GM23338 (cell line): Measurements from ENCODE around the gene GNAT1. TPM values are rescaled to one million over a fixed set of nuclear protein-coding genes. Genes with fewer than 3 reads are reported as not detected.
A peak's percentile ranks its signal among the peaks of the same experiment; 100 is the strongest.

Experiments used
- ATAC-seq: fragments of 200-7000 bp; cut with Tn5 transposase; 3 replicates; pipeline ENCODE4 v1.9.1; 2020
- DNase-seq: peaks from one replicate; pipeline ENCODE4 v3.0.0-alpha.2; 2015; ENCODE audit warnings: low spot score
- H2AFZ ChIP-seq: fragments of 200-600 bp; sonication (generic); 2 replicates; pipeline ENCODE4 v1.8.0; 2016; ENCODE audit warnings: antibody characterized with exemption, mild to moderate bottlenecking, moderate library complexity
- H3F3A ChIP-seq: fragments of 200-600 bp; sonication (generic); replicated peaks from 2 replicates; pipeline ENCODE4 v1.8.0; 2017; ENCODE audit warnings: antibody characterized with exemption, mixed run types, low read depth
- H3K27ac ChIP-seq: fragments of 200-600 bp; sonication (generic); 2 replicates; pipeline ENCODE4 v1.6.1; 2016; ENCODE audit warnings: low read depth
- H3K27me3 ChIP-seq: fragments of 200-600 bp; sonication (generic); 2 replicates; pipeline ENCODE4 v1.8.0; 2016; ENCODE audit warnings: mild to moderate bottlenecking, mixed run types, moderate library complexity; ENCODE audit not compliant: insufficient read depth
- H3K36me3 ChIP-seq: fragments of 200-600 bp; sonication (generic); 2 replicates; pipeline ENCODE4 v1.8.0; 2016; ENCODE audit warnings: mild to moderate bottlenecking; ENCODE audit not compliant: insufficient read depth
- H3K4me1 ChIP-seq: fragments of 200-600 bp; sonication (generic); 2 replicates; pipeline ENCODE4 v1.8.0; 2016; ENCODE audit warnings: mild to moderate bottlenecking, moderate library complexity; ENCODE audit not compliant: insufficient read depth
- H3K4me2 ChIP-seq: fragments of 200-600 bp; sonication (generic); 2 replicates; pipeline ENCODE4 v1.7.1; 2017; ENCODE audit warnings: mixed run types
- H3K4me3 ChIP-seq: fragments of 200-600 bp; sonication (generic); 2 replicates; pipeline ENCODE4 v1.6.1; 2016; ENCODE audit warnings: mixed run types
- H3K79me2 ChIP-seq: fragments of 200-600 bp; sonication (generic); replicated peaks from 2 replicates; pipeline ENCODE4 v1.8.0; 2017; ENCODE audit warnings: mild to moderate bottlenecking; ENCODE audit not compliant: insufficient read depth
- H3K9me2 ChIP-seq: fragments of 200-600 bp; sonication (generic); 2 replicates; pipeline ENCODE4 v1.8.0; 2017; ENCODE audit not compliant: insufficient read depth
- H4K20me1 ChIP-seq: fragments of 200-600 bp; sonication (generic); replicated peaks from 2 replicates; pipeline ENCODE4 v1.8.0; 2017; ENCODE audit warnings: mild to moderate bottlenecking; ENCODE audit not compliant: insufficient read depth
- H3K27ac Mint-ChIP-seq: 2 replicates; pipeline ENCODE4 v1.8.0; 2020; ENCODE audit warnings: inconsistent platforms, mild to moderate bottlenecking, moderate library complexity, mixed read lengths
- H3K27me3 Mint-ChIP-seq: 3 replicates; pipeline ENCODE4 v1.8.0; 2022; ENCODE audit warnings: low read depth, mild to moderate bottlenecking, moderate library complexity, mixed read lengths, inconsistent platforms; ENCODE audit not compliant: insufficient read depth, poor library complexity
- H3K36me3 Mint-ChIP-seq: 3 replicates; pipeline ENCODE4 v1.8.0; 2021; ENCODE audit warnings: low read depth, mild to moderate bottlenecking, inconsistent platforms, moderate library complexity, mixed read lengths
- H3K4me1 Mint-ChIP-seq: 3 replicates; pipeline ENCODE4 v1.8.0; 2020; ENCODE audit warnings: mild to moderate bottlenecking, inconsistent platforms, mixed read lengths
- H3K4me3 Mint-ChIP-seq: 3 replicates; pipeline ENCODE4 v1.8.0; 2021; ENCODE audit warnings: moderate library complexity, mild to moderate bottlenecking, inconsistent platforms, mixed read lengths
- H3K9me3 Mint-ChIP-seq: 3 replicates; pipeline ENCODE4 v1.8.0; 2020; ENCODE audit warnings: moderate library complexity, mild to moderate bottlenecking, inconsistent platforms, mixed read lengths
- CTCF ChIP-seq, 2 experiments: fragments of 200-600 bp in 1 of 2; sonication (generic) in 1 of 2; conservative IDR thresholded peaks; 2 replicates each; pipeline versions ENCODE4 v1.5.1 to v1.6.1; 2016 to 2017; ENCODE audit warnings: antibody characterized with exemption in 2 of 2, low read depth in 2 of 2, mild to moderate bottlenecking in 2 of 2, moderate library complexity in 1 of 2
- ETS1 ChIP-seq: IDR thresholded peaks from 2 replicates; pipeline ENCODE4 v1.6.1; 2016; ENCODE audit warnings: antibody characterized with exemption
- EZH2 ChIP-seq: fragments of 200-600 bp; sonication (generic); IDR thresholded peaks from one replicate; pipeline ENCODE4 v1.8.0; 2017; ENCODE audit warnings: antibody characterized with exemption, mild to moderate bottlenecking, low read depth; ENCODE audit not compliant: unreplicated experiment
- NANOG ChIP-seq: IDR thresholded peaks from 2 replicates; pipeline ENCODE4 v1.6.1; 2016; ENCODE audit warnings: antibody characterized with exemption, borderline replicate concordance
- ZNF331 ChIP-seq: fragments of 250-450 bp; sonication (Bioruptor Pico); IDR thresholded peaks from 2 replicates; pipeline ENCODE4 v1.5.0; 2020; ENCODE audit warnings: low read depth, mild to moderate bottlenecking, moderate library complexity
- polyA plus RNA-seq: library from polyadenylated mRNA; unstranded; fragments of >200 nt; fragmentation: Nextera tagmentation; extraction: Ambion mirVana; gene quantifications from 2 replicates; pipeline ENCODE4 v1.2.1, GENCODE V29; 2016
- total RNA-seq: library from RNA; depleted of rRNA; stranded (reverse); fragments of >200 nt; shearing (Covaris generic); gene quantifications from 2 replicates; pipeline ENCODE4 v1.2.3, GENCODE V29; 2014

GNAT1 gene
- total and polyA plus RNA-seq, 2 experiments from 2014 or later: not detected

GRCh38 chr3:50192689-50193141 is 1.3 kb downstream of the GNAT1 start:
- H3K4me2 ChIP-seq: no peak overlapping the region
- no peak overlapping the region for H3K4me3 ChIP-seq
- H3K27ac Mint-ChIP-seq: no peak overlapping the region
- H3K79me2 ChIP-seq: no peaks in the 10 kb centered on the region
- no peaks in the 10 kb centered on the region for H4K20me1 ChIP-seq
- no peaks in the 10 kb centered on the region for H3K36me3 ChIP-seq
- H3K27me3 Mint-ChIP-seq: peaks cover 17% of the 10 kb centered on the region
- peaks cover 12% of the 10 kb centered on the region; the same call in 1 of the 2 replicates for H3K27me3 ChIP-seq
- peak; percentile 93 for DNase-seq
- no peaks in the 10 kb centered on the region for H3K9me3 Mint-ChIP-seq
- H3K4me3 Mint-ChIP-seq: no peak overlapping the region
- no peak overlapping the region for H2AFZ ChIP-seq
- peaks cover 3% of the 10 kb centered on the region for H3F3A ChIP-seq
- no peaks in the 10 kb centered on the region for H3K9me2 ChIP-seq
- ATAC-seq: peak; percentile 35
- peak; percentile 93 to 95 for TF ChIP-seq CTCF (conservative IDR thresholded peaks at IDR 0.05; ENCODE audit: low read depth in 2 of 2)
- TF ChIP-seq NANOG: no peak
- TF ChIP-seq ZNF331 (CRISPR knock-in tag): no peak
- H3K36me3 Mint-ChIP-seq: peaks cover under 1% of the 10 kb centered on the region; the same call in 1 of the 3 replicates
- peaks cover 8% of the 10 kb centered on the region; the same call in 1 of the 2 replicates for H3K4me1 ChIP-seq
- peaks cover 15% of the 10 kb centered on the region for H3K4me1 Mint-ChIP-seq
- no peak overlapping the region for H3K27ac ChIP-seq

- H3K9me3 Mint-ChIP-seq: no peaks in the 10 kb centered on the region
- H3K27ac Mint-ChIP-seq: no peak overlapping the region
- H3K4me1 Mint-ChIP-seq: peaks cover 13% of the 10 kb centered on the region
- Histone ChIP-seq H4K20me1 (no peaks in the 10 kb centered on the region), H3K27me3 (peaks cover 12% of the 10 kb centered on the region; the same call in 1 of the 2 replicates), H3K79me2 (no peaks in the 10 kb centered on the region), H3F3A (peaks cover 3% of the 10 kb centered on the region), H3K9me2 (no peaks in the 10 kb centered on the region), H3K4me1 (peaks cover 8% of the 10 kb centered on the region; the same call in 1 of the 2 replicates), H3K4me3 (no peak overlapping the region), H2AFZ (no peak overlapping the region), H3K4me2 (no peak overlapping the region), H3K27ac (no peak overlapping the region), H3K36me3 (no peaks in the 10 kb centered on the region)
- TF ChIP-seq ETS1 (no peak), EZH2 (no peak), CTCF (conservative IDR thresholded peaks at IDR 0.05; ENCODE audit: low read depth in 2 of 2) (no peak)
- no peak for ATAC-seq
- no peak for DNase-seq
- peaks cover 17% of the 10 kb centered on the region for H3K27me3 Mint-ChIP-seq
- H3K36me3 Mint-ChIP-seq: no peaks in the 10 kb centered on the region
- H3K4me3 Mint-ChIP-seq: no peak overlapping the region
These were observed 1.9 kb downstream of the GNAT1 start for GRCh38 chr3:50193286-50193685.
